ENCODE results near the gene YY1AP1. TPM values are rescaled to one million over a fixed set of nuclear protein-coding genes. Genes with fewer than 3 reads are reported as not detected.

YY1AP1 gene
- total and polyA plus RNA-seq, 4 donors: 13.3 to 43.8 (median 26.6) TPM

DNA sequence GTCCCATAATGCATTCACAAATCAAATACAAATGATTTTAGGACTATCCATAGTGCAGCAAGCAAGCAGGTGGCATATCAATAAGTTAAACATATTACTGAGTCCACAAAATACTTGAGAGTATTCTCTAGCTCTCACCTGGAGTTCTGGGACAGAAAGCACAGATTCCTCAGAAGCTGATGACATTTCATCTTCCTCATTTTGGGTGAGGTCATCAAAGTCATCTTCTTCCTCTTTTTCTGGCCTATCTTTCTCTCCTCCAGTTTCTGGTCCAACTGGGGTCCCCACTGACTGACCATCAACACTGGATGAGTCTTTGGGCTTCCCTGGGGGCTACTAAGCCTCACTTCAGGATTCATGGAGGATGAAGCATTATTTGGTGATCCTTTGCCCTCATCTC is 38.9 kb downstream of the YY1AP1 start:
- no peak overlapping the region for H3K27ac ChIP-seq (ENCODE audit: low read depth in 1 of 2, low read length in 2 of 2)
- H3K27me3 ChIP-seq (ENCODE audit: control insufficient read depth in 4 of 4, insufficient read depth in 4 of 4, low read length in 3 of 4): no peaks in the 10 kb centered on the region
- H3K9ac ChIP-seq (ENCODE audit: low read depth in 1 of 2, low read length in 2 of 2): no peak overlapping the region
- H3K4me3 ChIP-seq (ENCODE audit: low read depth in 1 of 3, low read length in 3 of 3): no peak overlapping the region
- no peaks in the 10 kb centered on the region for H3K36me3 ChIP-seq (ENCODE audit: control insufficient read depth in 4 of 4, insufficient read depth in 3 of 4, low read depth in 1 of 4, low read length in 3 of 4)
- H3K9me3 ChIP-seq (ENCODE audit: control insufficient read depth in 4 of 4, low read length in 3 of 4): no peaks in the 10 kb centered on the region
- TF ChIP-seq YY1 (IDR thresholded peaks at IDR 0.05): no peak
- TF ChIP-seq HNF4A (conservative IDR thresholded peaks at IDR 0.05): no peak
- no peak for TF ChIP-seq RXRA (IDR thresholded peaks at IDR 0.05)
- TF ChIP-seq, protein P1, sequence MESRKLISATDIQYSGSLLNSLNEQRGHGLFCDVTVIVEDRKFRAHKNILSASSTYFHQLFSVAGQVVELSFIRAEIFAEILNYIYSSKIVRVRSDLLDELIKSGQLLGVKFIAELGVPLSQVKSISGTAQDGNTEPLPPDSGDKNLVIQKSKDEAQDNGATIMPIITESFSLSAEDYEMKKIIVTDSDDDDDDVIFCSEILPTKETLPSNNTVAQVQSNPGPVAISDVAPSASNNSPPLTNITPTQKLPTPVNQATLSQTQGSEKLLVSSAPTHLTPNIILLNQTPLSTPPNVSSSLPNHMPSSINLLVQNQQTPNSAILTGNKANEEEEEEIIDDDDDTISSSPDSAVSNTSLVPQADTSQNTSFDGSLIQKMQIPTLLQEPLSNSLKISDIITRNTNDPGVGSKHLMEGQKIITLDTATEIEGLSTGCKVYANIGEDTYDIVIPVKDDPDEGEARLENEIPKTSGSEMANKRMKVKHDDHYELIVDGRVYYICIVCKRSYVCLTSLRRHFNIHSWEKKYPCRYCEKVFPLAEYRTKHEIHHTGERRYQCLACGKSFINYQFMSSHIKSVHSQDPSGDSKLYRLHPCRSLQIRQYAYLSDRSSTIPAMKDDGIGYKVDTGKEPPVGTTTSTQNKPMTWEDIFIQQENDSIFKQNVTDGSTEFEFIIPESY (IDR thresholded peaks at IDR 0.05): no peak
- TF ChIP-seq, protein P2, sequence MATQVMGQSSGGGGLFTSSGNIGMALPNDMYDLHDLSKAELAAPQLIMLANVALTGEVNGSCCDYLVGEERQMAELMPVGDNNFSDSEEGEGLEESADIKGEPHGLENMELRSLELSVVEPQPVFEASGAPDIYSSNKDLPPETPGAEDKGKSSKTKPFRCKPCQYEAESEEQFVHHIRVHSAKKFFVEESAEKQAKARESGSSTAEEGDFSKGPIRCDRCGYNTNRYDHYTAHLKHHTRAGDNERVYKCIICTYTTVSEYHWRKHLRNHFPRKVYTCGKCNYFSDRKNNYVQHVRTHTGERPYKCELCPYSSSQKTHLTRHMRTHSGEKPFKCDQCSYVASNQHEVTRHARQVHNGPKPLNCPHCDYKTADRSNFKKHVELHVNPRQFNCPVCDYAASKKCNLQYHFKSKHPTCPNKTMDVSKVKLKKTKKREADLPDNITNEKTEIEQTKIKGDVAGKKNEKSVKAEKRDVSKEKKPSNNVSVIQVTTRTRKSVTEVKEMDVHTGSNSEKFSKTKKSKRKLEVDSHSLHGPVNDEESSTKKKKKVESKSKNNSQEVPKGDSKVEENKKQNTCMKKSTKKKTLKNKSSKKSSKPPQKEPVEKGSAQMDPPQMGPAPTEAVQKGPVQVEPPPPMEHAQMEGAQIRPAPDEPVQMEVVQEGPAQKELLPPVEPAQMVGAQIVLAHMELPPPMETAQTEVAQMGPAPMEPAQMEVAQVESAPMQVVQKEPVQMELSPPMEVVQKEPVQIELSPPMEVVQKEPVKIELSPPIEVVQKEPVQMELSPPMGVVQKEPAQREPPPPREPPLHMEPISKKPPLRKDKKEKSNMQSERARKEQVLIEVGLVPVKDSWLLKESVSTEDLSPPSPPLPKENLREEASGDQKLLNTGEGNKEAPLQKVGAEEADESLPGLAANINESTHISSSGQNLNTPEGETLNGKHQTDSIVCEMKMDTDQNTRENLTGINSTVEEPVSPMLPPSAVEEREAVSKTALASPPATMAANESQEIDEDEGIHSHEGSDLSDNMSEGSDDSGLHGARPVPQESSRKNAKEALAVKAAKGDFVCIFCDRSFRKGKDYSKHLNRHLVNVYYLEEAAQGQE (IDR thresholded peaks at IDR 0.05): no peak
- TF ChIP-seq, protein P3, sequence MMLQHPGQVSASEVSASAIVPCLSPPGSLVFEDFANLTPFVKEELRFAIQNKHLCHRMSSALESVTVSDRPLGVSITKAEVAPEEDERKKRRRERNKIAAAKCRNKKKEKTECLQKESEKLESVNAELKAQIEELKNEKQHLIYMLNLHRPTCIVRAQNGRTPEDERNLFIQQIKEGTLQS (IDR thresholded peaks at IDR 0.05): no peak
- TF ChIP-seq, protein P4, sequence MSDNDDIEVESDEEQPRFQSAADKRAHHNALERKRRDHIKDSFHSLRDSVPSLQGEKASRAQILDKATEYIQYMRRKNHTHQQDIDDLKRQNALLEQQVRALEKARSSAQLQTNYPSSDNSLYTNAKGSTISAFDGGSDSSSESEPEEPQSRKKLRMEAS (IDR thresholded peaks at IDR 0.05): no peak
- no peak for TF ChIP-seq SP1 (IDR thresholded peaks at IDR 0.05)
- TF ChIP-seq HNF4G (IDR thresholded peaks at IDR 0.05): no peak
- TF ChIP-seq, protein P5, sequence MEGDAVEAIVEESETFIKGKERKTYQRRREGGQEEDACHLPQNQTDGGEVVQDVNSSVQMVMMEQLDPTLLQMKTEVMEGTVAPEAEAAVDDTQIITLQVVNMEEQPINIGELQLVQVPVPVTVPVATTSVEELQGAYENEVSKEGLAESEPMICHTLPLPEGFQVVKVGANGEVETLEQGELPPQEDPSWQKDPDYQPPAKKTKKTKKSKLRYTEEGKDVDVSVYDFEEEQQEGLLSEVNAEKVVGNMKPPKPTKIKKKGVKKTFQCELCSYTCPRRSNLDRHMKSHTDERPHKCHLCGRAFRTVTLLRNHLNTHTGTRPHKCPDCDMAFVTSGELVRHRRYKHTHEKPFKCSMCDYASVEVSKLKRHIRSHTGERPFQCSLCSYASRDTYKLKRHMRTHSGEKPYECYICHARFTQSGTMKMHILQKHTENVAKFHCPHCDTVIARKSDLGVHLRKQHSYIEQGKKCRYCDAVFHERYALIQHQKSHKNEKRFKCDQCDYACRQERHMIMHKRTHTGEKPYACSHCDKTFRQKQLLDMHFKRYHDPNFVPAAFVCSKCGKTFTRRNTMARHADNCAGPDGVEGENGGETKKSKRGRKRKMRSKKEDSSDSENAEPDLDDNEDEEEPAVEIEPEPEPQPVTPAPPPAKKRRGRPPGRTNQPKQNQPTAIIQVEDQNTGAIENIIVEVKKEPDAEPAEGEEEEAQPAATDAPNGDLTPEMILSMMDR (IDR thresholded peaks at IDR 0.05; ENCODE audit: low read depth, low read length, missing input control): no peak
- no peak for TF ChIP-seq RAD21 (IDR thresholded peaks at IDR 0.05)
- no peak for TF ChIP-seq GABPA (IDR thresholded peaks at IDR 0.05 in 1 of 2, conservative IDR thresholded peaks at IDR 0.05 in 1 of 2)
- no peak for TF ChIP-seq TAF1 (conservative IDR thresholded peaks at IDR 0.05)
- no peak for TF ChIP-seq FOXA1 (IDR thresholded peaks at IDR 0.05)
- no peak for DNase-seq (ENCODE audit: low spot score)
- H3K4me1 ChIP-seq (ENCODE audit: control insufficient read depth in 4 of 4, insufficient read depth in 4 of 4, low read length in 3 of 4): peaks cover 0 to 5% (median 0%) of the 10 kb centered on the region in 4 donors

Data from liver (tissue), 9 donors.